GM19238 (cell line): Measurements from ENCODE around the gene TRO.

ENCODE experiments used
- DNase-seq: peaks from one replicate; pipeline ENCODE4 v3.0.0; 2011; ENCODE audit warnings: low spot score; ENCODE audit not compliant: insufficient read length

The TRO gene

DNA sequence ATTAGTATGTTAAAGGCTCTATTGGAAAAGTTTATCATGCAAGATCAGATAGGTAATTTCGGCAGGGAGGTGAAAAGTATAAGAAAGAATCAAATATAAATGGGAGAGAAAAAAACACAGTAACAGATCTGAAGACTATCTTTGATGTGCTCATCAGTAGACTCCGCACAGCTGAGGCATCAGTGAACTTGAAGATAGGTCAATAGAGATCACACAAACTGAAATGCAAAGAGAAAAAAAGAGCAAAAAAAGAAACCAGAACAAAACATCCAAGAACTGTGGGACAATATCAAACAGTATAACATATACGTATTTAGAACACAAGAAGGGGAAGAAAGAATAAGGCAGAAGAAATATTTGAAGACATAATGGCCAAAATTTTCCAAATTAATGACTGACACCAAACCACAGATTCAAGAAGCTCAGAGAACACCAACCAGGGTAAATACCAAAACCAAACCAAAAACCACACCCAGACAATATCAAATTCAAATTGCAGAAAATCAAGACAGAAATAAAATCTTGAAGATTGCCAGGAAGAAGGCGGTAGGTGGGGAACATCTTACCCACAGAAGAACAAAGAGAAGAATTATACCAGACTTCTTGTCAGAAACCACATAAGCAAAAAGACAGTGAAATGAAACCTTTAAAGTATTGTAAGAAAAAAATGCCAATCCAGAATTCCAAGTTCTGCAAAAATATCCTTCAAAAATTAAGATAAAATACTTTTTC is 44.3 kb downstream of the TRO start:
- no peak for DNase-seq

- no peak for DNase-seq
Measured at GRCh38 chrX:54977387-54977786, 56.8 kb downstream of the TRO start.

DNA sequence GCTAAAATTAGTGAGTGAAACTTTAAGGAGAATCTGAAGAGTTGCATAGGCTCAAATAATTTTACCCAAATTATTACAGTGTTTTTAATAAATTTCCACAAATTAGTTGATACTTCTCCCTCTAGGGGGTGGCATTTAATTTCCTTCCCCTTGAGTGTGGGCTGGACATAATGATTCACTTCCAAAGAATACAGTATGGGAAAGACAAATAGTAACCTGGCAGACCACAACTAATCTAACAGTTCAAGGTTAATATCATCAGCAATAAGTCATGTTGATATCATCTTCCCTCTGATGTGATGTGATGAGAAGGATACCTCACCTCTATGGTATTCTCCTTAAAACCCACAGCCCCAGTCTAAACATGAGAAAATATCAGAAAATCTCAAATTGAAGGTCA is 57.8 kb downstream of the TRO start:
- DNase-seq: no peak

DNA sequence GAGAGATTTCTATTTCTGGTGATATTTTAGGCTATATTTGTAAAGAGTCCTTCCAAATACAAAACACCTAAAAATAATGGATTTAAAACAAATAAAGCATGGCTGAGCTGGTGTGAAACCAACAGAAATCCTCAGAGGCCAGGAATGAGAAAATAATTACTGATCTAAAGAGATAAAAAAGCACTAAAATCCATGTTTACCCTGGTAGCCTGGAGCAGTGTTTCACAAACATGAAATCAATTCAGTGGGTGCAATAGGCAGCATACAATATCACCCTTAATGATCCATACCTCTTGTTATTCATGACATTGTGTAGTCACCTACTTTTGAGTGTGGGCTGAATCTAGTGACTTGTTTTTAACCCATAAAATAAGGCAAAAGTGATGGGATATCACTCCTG is 58.8 kb downstream of the TRO start:
- DNase-seq: no peak

DNA sequence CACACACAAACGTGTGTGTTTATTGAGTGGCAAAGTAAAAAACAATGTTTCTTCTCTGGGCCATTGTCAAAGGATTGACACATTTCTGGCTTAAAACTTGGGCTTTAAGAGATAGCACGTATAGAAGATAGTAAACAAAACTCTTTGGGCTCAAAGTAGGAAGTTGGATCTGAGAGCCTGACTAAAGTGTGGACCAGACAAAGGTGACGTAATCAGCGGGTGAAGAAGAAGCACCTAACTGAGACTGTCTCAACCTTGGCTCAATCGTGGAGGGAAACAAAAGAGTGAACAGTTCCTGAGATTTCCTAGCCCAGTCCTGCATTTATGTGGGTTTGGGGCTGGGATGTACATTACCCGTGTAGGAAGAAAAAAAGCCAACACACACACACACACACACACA is 59.7 kb downstream of the TRO start:
- DNase-seq: no peak
